SK-N-SH (cell line): ENCODE data around the gene CNEP1R1.

ENCODE experiments used
- CHD2 ChIP-seq: fragments of 150-350 bp; IDR thresholded peaks from 2 replicates; pipeline ENCODE4 v1.6.1; 2018; ENCODE audit warnings: low read length; ENCODE audit not compliant: partially characterized antibody
- CTCF ChIP-seq: fragments of 200-600 bp; sonication (generic); IDR thresholded peaks from 2 replicates; pipeline ENCODE4 v1.6.1; 2017; ENCODE audit warnings: antibody characterized with exemption, mild to moderate bottlenecking, moderate library complexity
- FOXM1 ChIP-seq: IDR thresholded peaks from 2 replicates; pipeline ENCODE4 v1.4.0; 2012; ENCODE audit warnings: low read depth, mild to moderate bottlenecking
- GABPA ChIP-seq: IDR thresholded peaks from 2 replicates; pipeline ENCODE4 v1.4.0; 2012; ENCODE audit warnings: low read depth, mild to moderate bottlenecking
- GATA2 ChIP-seq: sonication (generic); formaldehyde crosslinking; IDR thresholded peaks from 2 replicates; pipeline ENCODE4 v1.5.0; 2020; ENCODE audit warnings: mild to moderate bottlenecking, missing genetic modification reagents
- JUND ChIP-seq: IDR thresholded peaks from 2 replicates; pipeline ENCODE4 v1.4.0; 2012
- MAX ChIP-seq: IDR thresholded peaks from 2 replicates; pipeline ENCODE4 v1.4.0; 2012; ENCODE audit warnings: low read depth
- PBX3 ChIP-seq: IDR thresholded peaks from 2 replicates; pipeline ENCODE4; 2012
- POLR2AphosphoS5 ChIP-seq: IDR thresholded peaks from 2 replicates; pipeline ENCODE4 v1.6.1; 2012; ENCODE audit warnings: low read depth, low read length
- RCOR1 ChIP-seq: fragments of 150-350 bp; IDR thresholded peaks from 2 replicates; pipeline ENCODE4 v1.6.1; 2017; ENCODE audit warnings: antibody characterized with exemption, low read length
- REST ChIP-seq: IDR thresholded peaks from 2 replicates; pipeline ENCODE4 v1.6.1; 2012; ENCODE audit warnings: mild to moderate bottlenecking, low read depth, low read length, moderate library complexity
- TAF1 ChIP-seq: IDR thresholded peaks from 2 replicates; pipeline ENCODE4 v1.6.1; 2012; ENCODE audit warnings: low read depth, mild to moderate bottlenecking, low read length, moderate library complexity, borderline replicate concordance
- TEAD4 ChIP-seq: IDR thresholded peaks from 2 replicates; pipeline ENCODE4 v1.4.0; 2012; ENCODE audit warnings: mild to moderate bottlenecking, borderline replicate concordance; ENCODE audit not compliant: insufficient read depth

- TF ChIP-seq RCOR1 (no peak), GATA2 (no peak), TAF1 (no peak), CTCF (no peak), FOXM1 (no peak), POLR2AphosphoS5 (no peak), REST (no peak), TEAD4 (no peak), CHD2 (no peak), MAX (no peak), GABPA (no peak), JUND (no peak), PBX3 (no peak)
Measured at GRCh38 chr16:50086176-50086575, 61.2 kb downstream of the CNEP1R1 start.
